Neural cell (in vitro differentiated cells): Measurements from ENCODE around the gene GPX3. TPM values are rescaled to one million over a fixed set of nuclear protein-coding genes. Genes with fewer than 3 reads are reported as not detected.

Experiments
- H2AFZ ChIP-seq: fragments of 200-600, 300-800 bp; sonication (generic), shearing (Covaris generic); 2 replicates; pipeline ENCODE4 v1.6.0; 2014; ENCODE audit warnings: low read depth, mild to moderate bottlenecking, antibody characterized with exemption, low read length, moderate library complexity
- H3F3A ChIP-seq: fragments of 200-600 bp; shearing (Covaris generic); 2 replicates; pipeline ENCODE4 v1.6.1; 2016; ENCODE audit warnings: mild to moderate bottlenecking, moderate library complexity, mixed read lengths, antibody characterized with exemption, low read length; ENCODE audit not compliant: insufficient read depth, poor library complexity, severe bottlenecking
- H3K27ac ChIP-seq: fragments of 200-600, 300-800 bp; sonication (generic), shearing (Covaris generic); 2 replicates; pipeline ENCODE4 v1.5.1; 2014; ENCODE audit warnings: mild to moderate bottlenecking, low read length, moderate library complexity
- H3K27me3 ChIP-seq: fragments of 300-800, 200-600 bp; sonication (generic), shearing (Covaris generic); 2 replicates; pipeline ENCODE4 v1.6.0; 2014; ENCODE audit warnings: mild to moderate bottlenecking, low read depth, low read length, moderate library complexity; ENCODE audit not compliant: insufficient read depth
- H3K36me3 ChIP-seq: fragments of 300-800, 200-600 bp; sonication (generic), shearing (Covaris generic); 2 replicates; pipeline ENCODE4 v1.5.1; 2014; ENCODE audit warnings: mild to moderate bottlenecking, antibody characterized with exemption, low read length, moderate library complexity; ENCODE audit not compliant: insufficient read depth
- H3K4me2 ChIP-seq: fragments of 300-800, 200-600 bp; sonication (generic), shearing (Covaris generic); 2 replicates; pipeline ENCODE4 v1.6.0; 2014; ENCODE audit warnings: mild to moderate bottlenecking, low read length
- H3K4me3 ChIP-seq: fragments of 300-800, 200-600 bp; sonication (generic), shearing (Covaris generic); 2 replicates; pipeline ENCODE4 v1.5.1; 2014; ENCODE audit warnings: mild to moderate bottlenecking, low read length, moderate library complexity
- H3K79me2 ChIP-seq: fragments of 200-600 bp; shearing (Covaris generic); replicated peaks from 2 replicates; pipeline ENCODE4 v1.6.0; 2014; ENCODE audit warnings: mild to moderate bottlenecking, low read length, moderate library complexity; ENCODE audit not compliant: insufficient read depth
- H3K9ac ChIP-seq: fragments of 300-800, 200-600 bp; sonication (generic), shearing (Covaris generic); 2 replicates; pipeline ENCODE4 v1.6.1; 2016; ENCODE audit warnings: mild to moderate bottlenecking, low read length, mixed read lengths
- H3K9me2 ChIP-seq: fragments of 200-600 bp; shearing (Covaris generic); 2 replicates; pipeline ENCODE4 v1.6.1; 2016; ENCODE audit warnings: mild to moderate bottlenecking, low read length, mixed read lengths; ENCODE audit not compliant: insufficient read depth
- H3K9me3 ChIP-seq: fragments of 200-600, 300-800 bp; sonication (generic), shearing (Covaris generic); 2 replicates; pipeline ENCODE4 v1.6.1; 2016; ENCODE audit warnings: mild to moderate bottlenecking, mixed run types, low read length, moderate library complexity, mixed read lengths
- H4K20me1 ChIP-seq: fragments of 200-600 bp; shearing (Covaris generic); 2 replicates; pipeline ENCODE4 v1.6.1; 2016; ENCODE audit warnings: mild to moderate bottlenecking, mixed run types; ENCODE audit not compliant: insufficient read depth
- EP300 ChIP-seq: fragments of 450-650 bp; conservative IDR thresholded peaks from 2 replicates; pipeline ENCODE4 v1.6.1; 2014; ENCODE audit warnings: antibody characterized with exemption, mild to moderate bottlenecking, moderate library complexity; ENCODE audit not compliant: poor library complexity, severe bottlenecking
- EZH2 ChIP-seq: fragments of 200-600, 300-800 bp; shearing (Covaris generic), sonication (generic); IDR thresholded peaks from 2 replicates; pipeline ENCODE4 v1.6.1; 2014; ENCODE audit warnings: antibody characterized with exemption, low read length, borderline replicate concordance, mild to moderate bottlenecking; ENCODE audit not compliant: insufficient read depth, poor library complexity, severe bottlenecking
- MXI1 ChIP-seq: fragments of 450-650 bp; conservative IDR thresholded peaks from 2 replicates; pipeline ENCODE4 v1.6.1; 2014; ENCODE audit warnings: antibody characterized with exemption, mild to moderate bottlenecking; ENCODE audit not compliant: poor library complexity, severe bottlenecking
- POLR2AphosphoS5 ChIP-seq: IDR thresholded peaks from 2 replicates; pipeline ENCODE4 v1.6.1; 2012
- RAD21 ChIP-seq: fragments of 450-650 bp; conservative IDR thresholded peaks from 2 replicates; pipeline ENCODE4 v1.6.1; 2014; ENCODE audit warnings: antibody characterized with exemption, mild to moderate bottlenecking, moderate library complexity
- REST ChIP-seq: IDR thresholded peaks from 2 replicates; pipeline ENCODE4 v1.6.1; 2012; ENCODE audit warnings: borderline replicate concordance
- SMC3 ChIP-seq: fragments of 450-650 bp; conservative IDR thresholded peaks from 2 replicates; pipeline ENCODE4 v1.6.1; 2014; ENCODE audit warnings: antibody characterized with exemption, mild to moderate bottlenecking, moderate library complexity; ENCODE audit not compliant: poor library complexity
- TAF1 ChIP-seq: IDR thresholded peaks from 2 replicates; pipeline ENCODE4 v1.6.1; 2012; ENCODE audit warnings: low read depth
- polyA plus RNA-seq: library from polyadenylated mRNA; depleted of rRNA; stranded (reverse); fragments of >200 nt; gene quantifications from 2 replicates; pipeline ENCODE4 v1.2.3, GENCODE V29; 2014
- TF ChIP-seq, protein P1 (sequence below): fragments of 450-650 bp; IDR thresholded peaks from 2 replicates; pipeline ENCODE4 v1.5.1; 2014; ENCODE audit warnings: antibody characterized with exemption, mild to moderate bottlenecking, moderate library complexity; ENCODE audit not compliant: poor library complexity, severe bottlenecking

Gene GPX3
- polyA plus RNA-seq, 1 donor from 2014 or later: 4.0 TPM

GRCh38 chr5:150987746-150988145 lies 32.6 kb upstream of the GPX3 start:
- Histone ChIP-seq H3K79me2 (no peaks in the 10 kb centered on the region), H3K27ac (no peak overlapping the region), H3K27me3 (no peaks in the 10 kb centered on the region), H2AFZ (no peak overlapping the region), H3F3A (no peaks in the 10 kb centered on the region), H4K20me1 (no peaks in the 10 kb centered on the region), H3K4me2 (no peak overlapping the region), H3K4me3 (no peak overlapping the region), H3K36me3 (no peaks in the 10 kb centered on the region), H3K9me3 (peaks cover 5% of the 10 kb centered on the region), H3K9ac (no peak overlapping the region), H3K9me2 (no peaks in the 10 kb centered on the region)
- no peak for TF ChIP-seq SMC3
- no peak for TF ChIP-seq EP300
- no peak for TF ChIP-seq POLR2AphosphoS5
- TF ChIP-seq TAF1: no peak
- TF ChIP-seq, protein P1, sequence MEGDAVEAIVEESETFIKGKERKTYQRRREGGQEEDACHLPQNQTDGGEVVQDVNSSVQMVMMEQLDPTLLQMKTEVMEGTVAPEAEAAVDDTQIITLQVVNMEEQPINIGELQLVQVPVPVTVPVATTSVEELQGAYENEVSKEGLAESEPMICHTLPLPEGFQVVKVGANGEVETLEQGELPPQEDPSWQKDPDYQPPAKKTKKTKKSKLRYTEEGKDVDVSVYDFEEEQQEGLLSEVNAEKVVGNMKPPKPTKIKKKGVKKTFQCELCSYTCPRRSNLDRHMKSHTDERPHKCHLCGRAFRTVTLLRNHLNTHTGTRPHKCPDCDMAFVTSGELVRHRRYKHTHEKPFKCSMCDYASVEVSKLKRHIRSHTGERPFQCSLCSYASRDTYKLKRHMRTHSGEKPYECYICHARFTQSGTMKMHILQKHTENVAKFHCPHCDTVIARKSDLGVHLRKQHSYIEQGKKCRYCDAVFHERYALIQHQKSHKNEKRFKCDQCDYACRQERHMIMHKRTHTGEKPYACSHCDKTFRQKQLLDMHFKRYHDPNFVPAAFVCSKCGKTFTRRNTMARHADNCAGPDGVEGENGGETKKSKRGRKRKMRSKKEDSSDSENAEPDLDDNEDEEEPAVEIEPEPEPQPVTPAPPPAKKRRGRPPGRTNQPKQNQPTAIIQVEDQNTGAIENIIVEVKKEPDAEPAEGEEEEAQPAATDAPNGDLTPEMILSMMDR: no peak
- no peak for TF ChIP-seq REST
- no peak for TF ChIP-seq RAD21
- no peak for TF ChIP-seq EZH2
- no peak for TF ChIP-seq MXI1

DNA sequence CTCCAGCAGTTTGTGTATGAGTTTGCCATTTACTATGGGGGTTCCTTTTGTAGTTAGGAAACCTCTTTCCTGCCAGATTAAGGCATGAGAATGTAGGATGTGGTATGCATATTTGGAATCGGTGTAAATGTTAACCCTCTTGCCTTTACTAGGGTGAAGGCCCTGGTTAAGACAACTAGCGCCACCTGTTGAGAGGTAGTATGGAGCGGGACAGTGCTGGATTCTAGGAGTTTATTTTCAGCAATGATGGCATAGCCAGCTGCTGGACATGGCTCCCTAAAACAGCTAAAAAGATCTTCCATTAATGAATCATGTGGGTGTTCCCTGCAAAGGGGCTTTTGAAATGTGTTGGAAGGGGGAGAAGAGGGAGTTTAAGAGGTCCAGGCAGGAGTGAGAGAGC lies 30.7 kb upstream of the GPX3 start:
- H2AFZ ChIP-seq: no peak overlapping the region
- H3K9me3 ChIP-seq: peaks cover 5% of the 10 kb centered on the region
- TF ChIP-seq EP300: no peak
- no peak for TF ChIP-seq SMC3
- no peak for TF ChIP-seq EZH2
- TF ChIP-seq RAD21: no peak
- no peak for TF ChIP-seq MXI1
- no peak for TF ChIP-seq REST
- TF ChIP-seq, protein P1: no peak
- TF ChIP-seq POLR2AphosphoS5: no peak
- no peak for TF ChIP-seq TAF1

More for the DNA sequence above, 30.7 kb upstream of the GPX3 start:
- Histone ChIP-seq H3K79me2 (no peaks in the 10 kb centered on the region), H3F3A (no peaks in the 10 kb centered on the region), H3K9ac (no peak overlapping the region), H4K20me1 (no peaks in the 10 kb centered on the region), H3K4me3 (no peak overlapping the region), H3K27me3 (no peaks in the 10 kb centered on the region), H3K36me3 (no peaks in the 10 kb centered on the region), H3K9me2 (no peaks in the 10 kb centered on the region), H3K27ac (no peak overlapping the region), H3K4me2 (no peak overlapping the region)
